HG03342 (cell line): ENCODE data around the gene MRFAP1.
"Not testable (repeated sequence)": the region's sequence is repeated elsewhere in the genome, so short reads cannot be mapped to it uniquely, and the experiment has no call there.

Experiments used
- ATAC-seq: cut with Tn5 transposase; IDR thresholded peaks from one replicate; pipeline ENCODE4 v1.9.1; 2021; ENCODE audit warnings: mild to moderate bottlenecking, moderate library complexity; ENCODE audit not compliant: unreplicated experiment

The MRFAP1 gene

GRCh38 chr4:6632125-6632524 lies 8.4 kb upstream of the MRFAP1 start:
- ATAC-seq: no peak

- no peak for ATAC-seq
Measured at GRCh38 chr4:6633091-6633906, 7.2 kb upstream of the MRFAP1 start.

- no peak for ATAC-seq
Measured at GRCh38 chr4:6634746-6635145, 5.7 kb upstream of the MRFAP1 start.

- no peak for ATAC-seq
Measured at GRCh38 chr4:6639137-6639680, 1.3 kb upstream of the MRFAP1 start.

DNA sequence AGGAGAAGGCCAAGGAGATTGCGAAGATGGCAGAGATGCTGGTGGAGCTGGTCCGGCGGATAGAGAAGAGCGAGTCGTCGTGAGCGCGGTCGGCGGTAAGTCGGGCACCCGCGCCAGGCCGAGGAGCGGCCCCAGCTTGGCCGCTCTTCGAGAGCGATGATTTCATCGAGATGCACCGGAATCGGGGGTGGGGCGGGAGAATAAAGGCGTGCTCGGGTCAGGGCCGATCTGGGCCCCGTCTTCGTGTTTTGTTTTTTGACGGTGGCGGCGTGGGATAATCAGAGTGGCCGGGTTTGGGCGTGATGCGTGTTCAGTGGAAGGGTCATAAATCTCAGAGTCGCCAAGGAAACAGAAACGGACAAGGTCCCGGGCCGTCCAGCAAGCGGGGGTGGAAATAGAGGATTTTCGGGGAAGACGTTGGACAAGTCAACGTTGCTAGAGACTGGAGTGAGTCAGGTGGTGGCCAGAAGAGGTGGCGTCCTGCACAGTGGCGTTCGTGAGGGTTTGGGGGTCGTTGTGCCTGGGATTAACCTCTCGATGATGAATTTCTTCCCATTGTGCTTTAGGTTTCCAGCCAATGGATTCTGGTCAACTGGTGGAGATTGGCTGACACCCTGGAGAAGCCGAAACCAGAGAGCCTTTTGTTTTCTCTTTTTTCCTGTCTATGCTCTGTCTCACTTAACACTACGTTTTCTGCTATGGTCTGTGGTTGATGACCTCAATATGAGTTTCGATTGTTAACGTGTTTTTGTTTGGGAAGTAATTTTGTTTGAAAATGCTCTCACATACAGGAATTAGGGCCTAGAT lies 882 bp downstream of the MRFAP1 start:
- peak; percentile 39 for ATAC-seq

DNA sequence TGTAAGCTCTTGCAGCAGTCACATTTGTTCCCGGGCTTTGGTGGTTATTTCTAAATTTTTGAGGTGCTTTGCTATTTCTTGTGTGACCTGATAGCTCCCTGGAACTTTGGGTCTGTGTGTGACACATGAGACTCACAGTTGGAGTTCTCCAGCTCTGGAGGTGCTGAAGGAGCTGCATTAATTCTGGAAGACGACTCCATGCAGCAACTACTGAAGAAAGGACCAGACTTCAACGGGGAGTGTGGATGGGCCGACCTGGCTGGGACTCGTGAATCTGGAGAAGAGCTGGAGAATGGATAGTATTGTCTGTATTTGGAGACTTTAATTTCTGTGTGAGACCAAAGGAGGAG lies 1.5 kb downstream of the MRFAP1 start:
- ATAC-seq: no peak

- ATAC-seq: no peak
Measured at GRCh38 chr4:6643141-6643847, 2.8 kb downstream of the MRFAP1 start.

- no peak for ATAC-seq
Measured at GRCh38 chr4:6644792-6645530, 4.5 kb downstream of the MRFAP1 start.

GRCh38 chr4:6647169-6647568 lies 6.7 kb downstream of the MRFAP1 start:
- ATAC-seq: no peak

GRCh38 chr4:6647582-6648230 lies 7.2 kb downstream of the MRFAP1 start:
- no peak for ATAC-seq

DNA sequence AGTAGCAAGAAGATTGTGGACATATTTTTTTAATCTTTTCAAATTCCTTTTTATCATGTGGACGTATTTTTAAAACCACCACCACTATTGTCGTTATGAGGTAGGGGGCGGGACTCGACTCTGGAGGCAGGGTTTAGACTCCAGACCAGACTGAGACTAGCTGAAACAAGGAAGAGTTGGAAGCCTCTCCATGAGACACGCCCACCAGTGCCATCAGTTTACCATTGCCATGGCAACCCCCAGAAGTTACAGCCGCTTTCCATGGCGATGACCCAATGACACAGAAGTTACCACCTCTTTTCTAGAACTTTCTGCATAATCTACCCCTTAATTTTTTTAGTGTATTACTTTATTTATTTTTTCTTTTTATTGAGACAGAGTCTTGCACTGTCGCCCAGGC lies 8.7 kb downstream of the MRFAP1 start:
- no peak for ATAC-seq

- not testable (repeated sequence) for ATAC-seq
Measured at GRCh38 chr4:6654211-6654610, 13.7 kb downstream of the MRFAP1 start.

GRCh38 chr4:6655291-6655690 lies 14.8 kb downstream of the MRFAP1 start:
- ATAC-seq: not testable (repeated sequence)

DNA sequence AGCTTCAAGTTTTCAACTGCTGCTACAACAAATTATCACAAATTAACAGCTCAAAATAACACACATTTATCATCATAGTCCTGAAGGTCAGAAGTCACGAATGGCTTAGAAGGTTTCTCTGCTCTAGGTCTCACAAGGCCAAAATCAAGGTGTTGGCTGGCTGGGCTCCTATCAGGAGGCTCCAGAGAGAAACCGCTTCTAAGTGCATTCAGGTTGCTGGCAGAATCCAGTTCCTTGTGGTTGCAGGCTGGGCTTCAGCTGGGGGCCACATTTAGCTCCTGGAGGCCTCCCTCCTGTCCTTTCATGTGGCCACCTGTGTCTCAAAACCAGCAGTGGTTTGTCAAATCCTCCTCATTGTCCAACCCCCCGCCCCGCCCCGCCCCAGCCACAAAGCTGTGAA lies 15.4 kb downstream of the MRFAP1 start:
- ATAC-seq: no peak

DNA sequence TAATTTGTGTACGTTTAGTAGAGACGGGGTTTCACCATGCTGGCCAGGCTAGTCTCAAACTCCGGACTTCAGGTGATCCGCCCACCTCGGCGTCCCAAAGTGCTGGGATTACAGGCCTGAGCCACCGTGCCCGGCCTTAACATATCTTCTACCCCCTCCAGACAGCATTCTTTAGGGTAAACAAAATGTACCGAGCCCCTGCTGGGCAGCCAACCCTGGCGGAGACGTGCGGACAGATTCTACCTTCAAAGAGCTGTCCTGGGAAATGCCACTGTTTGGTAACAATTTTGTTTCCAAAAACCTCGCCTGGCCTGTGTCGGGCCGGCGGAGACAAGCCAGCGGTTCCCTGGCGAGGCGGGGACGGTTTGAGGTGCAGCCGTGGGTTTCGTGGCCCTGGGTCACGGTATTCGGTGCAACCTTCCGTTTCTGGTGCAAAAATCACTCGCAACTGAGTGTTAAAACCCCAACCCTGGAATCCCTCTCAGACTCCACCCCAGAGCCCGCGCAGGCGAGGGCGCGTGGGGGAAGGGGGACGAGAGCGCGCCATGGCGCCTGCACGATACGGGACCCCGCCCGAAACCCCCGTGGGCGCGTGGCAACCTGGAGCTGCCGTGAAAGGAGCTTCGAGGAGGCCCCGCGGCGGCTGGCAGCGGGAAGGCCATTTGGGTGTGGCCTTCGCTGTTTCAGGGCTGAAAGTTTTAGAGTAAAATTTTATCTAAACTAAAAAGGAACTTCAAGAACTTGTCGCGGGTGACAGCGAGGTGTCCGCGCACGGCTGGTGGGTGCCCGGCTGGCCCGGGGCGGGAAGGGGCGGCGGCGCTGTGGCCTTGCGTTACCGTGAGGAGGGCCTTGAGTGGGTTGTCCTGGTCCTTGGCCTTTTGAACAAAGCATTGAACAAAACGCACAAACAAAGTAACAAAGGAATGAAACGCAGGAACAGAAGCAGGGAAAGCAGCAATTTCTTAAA lies 17.0 kb downstream of the MRFAP1 start:
- ATAC-seq: no peak

GRCh38 chr4:6658209-6658595 lies 17.7 kb downstream of the MRFAP1 start:
- no peak for ATAC-seq

GRCh38 chr4:6658597-6659075 lies 18.2 kb downstream of the MRFAP1 start:
- ATAC-seq: no peak

DNA sequence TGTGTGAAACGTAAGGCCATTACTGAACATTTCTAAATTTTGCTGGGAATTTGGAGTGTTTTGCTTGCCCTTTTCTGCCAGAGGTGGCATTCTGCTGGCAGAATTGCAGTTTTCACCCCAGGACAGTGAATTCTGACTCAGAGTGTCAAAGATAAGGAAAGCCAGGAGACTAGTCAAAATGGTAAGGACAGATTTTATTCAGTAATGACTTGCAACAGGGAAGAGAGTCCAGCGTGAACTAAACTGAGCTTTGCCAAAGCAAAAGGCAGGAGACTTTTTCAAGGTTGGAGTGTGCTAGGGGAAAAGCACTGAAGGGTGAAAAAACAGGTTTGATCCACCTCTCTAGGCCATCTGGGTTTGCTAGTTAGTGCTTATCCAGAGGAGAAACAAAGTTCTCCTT lies 19.4 kb downstream of the MRFAP1 start:
- no peak for ATAC-seq

DNA sequence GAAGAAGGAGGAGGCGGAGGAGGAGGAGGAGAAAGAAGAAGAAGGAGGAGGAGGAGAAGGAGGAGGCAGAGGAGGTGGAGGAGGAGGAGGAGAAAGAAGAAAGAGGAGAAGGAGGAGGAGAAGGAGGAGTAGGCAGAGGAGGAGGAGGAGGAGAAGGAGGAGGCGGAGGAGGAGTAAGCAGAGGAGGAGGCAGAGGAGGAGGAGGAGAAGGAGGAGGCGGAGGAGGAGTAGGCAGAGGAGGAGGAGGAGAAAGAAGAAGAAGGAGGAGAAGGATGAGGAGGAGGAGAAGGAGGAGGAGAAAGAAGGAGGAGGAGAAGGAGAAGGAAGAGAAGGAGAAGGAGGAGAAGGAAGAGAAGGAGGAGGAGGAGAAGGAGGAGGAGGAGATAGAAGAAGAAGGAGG lies 19.9 kb downstream of the MRFAP1 start:
- no peak for ATAC-seq
